ENCODE data around the gene CTF1.
A peak's percentile ranks its signal among the peaks of the same experiment; 100 is the strongest.

CTF1 gene

GRCh38 chr16:30893744-30894539 is 2.5 kb upstream of the CTF1 start, which contains the start of gene BCL7C:
Gene BCL7C (minus strand): TSS chr16:30894077. CDS start chr16:30893944, 133 bp downstream.
- Histone ChIP-seq H3K9me3 (replicated peaks; ENCODE audit: insufficient read depth, low read length) (no peaks in the 10 kb centered on the region), H3K4me2 (ENCODE audit: low read depth, low read length) (peak within 1 kb of the TSS; percentile 100), H3K9me2 (replicated peaks; ENCODE audit: insufficient read depth, low read length) (no peaks in the 10 kb centered on the region), H3K4me1 (ENCODE audit: low read length) (peaks cover 14% of the 10 kb centered on the region), H3K79me2 (ENCODE audit: low read length) (no peaks in the 10 kb centered on the region), H3K27ac (ENCODE audit: low read length) (no peak within 1 kb of the TSS), H3K27me3 (replicated peaks; ENCODE audit: insufficient read depth, low read length) (no peaks in the 10 kb centered on the region), H2AFZ (ENCODE audit: low read length) (peak within 1 kb of the TSS; percentile 92), H4K20me1 (ENCODE audit: insufficient read depth, low read length) (no peaks in the 10 kb centered on the region), H3K4me3 (ENCODE audit: low read length) (peak within 1 kb of the TSS; percentile 91), H3K9ac (ENCODE audit: low read length) (peak within 1 kb of the TSS; percentile 88), H3K36me3 (replicated peaks; ENCODE audit: insufficient read depth, low read length) (no peaks in the 10 kb centered on the region), H3F3A (ENCODE audit: insufficient read depth, low read length) (peaks cover 25% of the 10 kb centered on the region)
- peak; percentile 93 for DNase-seq
- TF ChIP-seq, protein P1, sequence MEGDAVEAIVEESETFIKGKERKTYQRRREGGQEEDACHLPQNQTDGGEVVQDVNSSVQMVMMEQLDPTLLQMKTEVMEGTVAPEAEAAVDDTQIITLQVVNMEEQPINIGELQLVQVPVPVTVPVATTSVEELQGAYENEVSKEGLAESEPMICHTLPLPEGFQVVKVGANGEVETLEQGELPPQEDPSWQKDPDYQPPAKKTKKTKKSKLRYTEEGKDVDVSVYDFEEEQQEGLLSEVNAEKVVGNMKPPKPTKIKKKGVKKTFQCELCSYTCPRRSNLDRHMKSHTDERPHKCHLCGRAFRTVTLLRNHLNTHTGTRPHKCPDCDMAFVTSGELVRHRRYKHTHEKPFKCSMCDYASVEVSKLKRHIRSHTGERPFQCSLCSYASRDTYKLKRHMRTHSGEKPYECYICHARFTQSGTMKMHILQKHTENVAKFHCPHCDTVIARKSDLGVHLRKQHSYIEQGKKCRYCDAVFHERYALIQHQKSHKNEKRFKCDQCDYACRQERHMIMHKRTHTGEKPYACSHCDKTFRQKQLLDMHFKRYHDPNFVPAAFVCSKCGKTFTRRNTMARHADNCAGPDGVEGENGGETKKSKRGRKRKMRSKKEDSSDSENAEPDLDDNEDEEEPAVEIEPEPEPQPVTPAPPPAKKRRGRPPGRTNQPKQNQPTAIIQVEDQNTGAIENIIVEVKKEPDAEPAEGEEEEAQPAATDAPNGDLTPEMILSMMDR (IDR thresholded peaks at IDR 0.05; ENCODE audit: low read length) = peak; percentile 34
- no peak for TF ChIP-seq EZH2phosphoT487 (IDR thresholded peaks at IDR 0.05; ENCODE audit: low read length)

DNA sequence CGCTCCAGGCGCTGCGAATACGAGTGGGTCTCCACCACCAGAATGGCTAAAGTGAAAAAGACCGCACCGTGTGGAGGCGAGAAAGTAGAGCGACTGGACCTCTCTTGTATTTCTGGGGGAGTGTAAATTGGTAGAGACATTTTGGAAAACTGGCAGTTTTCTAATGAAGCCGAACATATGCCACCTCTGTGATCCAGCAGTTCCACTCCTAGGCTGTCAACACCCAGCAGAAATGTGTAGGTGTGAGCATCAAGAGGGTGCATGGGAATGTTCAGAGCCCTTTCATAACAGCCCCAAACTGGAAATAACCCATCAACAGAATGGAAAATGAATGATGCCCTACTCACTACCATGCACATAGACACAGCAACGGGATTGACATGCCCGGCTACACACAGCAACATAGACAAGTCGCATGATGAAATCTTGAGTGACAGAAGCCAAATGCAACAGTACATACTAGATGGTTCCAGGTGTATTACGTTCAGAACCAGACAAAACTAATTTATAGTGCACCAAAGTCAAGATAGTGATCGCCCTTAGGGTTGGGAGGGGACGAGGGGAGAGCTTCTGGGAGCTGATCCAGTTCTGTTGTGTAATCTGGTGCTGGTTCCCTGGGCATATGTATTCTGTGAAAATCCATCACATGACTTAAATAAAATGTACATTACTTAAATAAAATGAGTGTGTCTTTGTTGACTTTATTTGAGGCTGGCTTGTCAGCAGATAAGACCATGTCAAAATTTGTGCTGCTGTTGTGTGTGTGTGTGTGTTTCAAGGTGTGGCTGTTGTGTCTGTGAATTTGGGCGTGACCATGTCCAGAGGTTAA is 1.7 kb upstream of the CTF1 start:
- Histone ChIP-seq H3K4me2 (ENCODE audit: low read depth, low read length) (peak overlapping the region; percentile 71), H3K36me3 (replicated peaks; ENCODE audit: insufficient read depth, low read length) (no peaks in the 10 kb centered on the region), H3K4me1 (ENCODE audit: low read length) (peaks cover 14% of the 10 kb centered on the region), H3K27ac (ENCODE audit: low read length) (no peak overlapping the region), H4K20me1 (ENCODE audit: insufficient read depth, low read length) (no peaks in the 10 kb centered on the region), H3K9me2 (replicated peaks; ENCODE audit: insufficient read depth, low read length) (no peaks in the 10 kb centered on the region), H3K27me3 (replicated peaks; ENCODE audit: insufficient read depth, low read length) (no peaks in the 10 kb centered on the region), H3K9ac (ENCODE audit: low read length) (peak overlapping the region; percentile 44; the same call in 1 of the 2 replicates), H3K9me3 (replicated peaks; ENCODE audit: insufficient read depth, low read length) (no peaks in the 10 kb centered on the region), H2AFZ (ENCODE audit: low read length) (peak overlapping the region; percentile 83), H3K79me2 (ENCODE audit: low read length) (no peaks in the 10 kb centered on the region), H3F3A (ENCODE audit: insufficient read depth, low read length) (peaks cover 25% of the 10 kb centered on the region), H3K4me3 (ENCODE audit: low read length) (peak overlapping the region; percentile 47)
- TF ChIP-seq EZH2phosphoT487 (IDR thresholded peaks at IDR 0.05; ENCODE audit: low read length) = no peak
- TF ChIP-seq, protein P1 (IDR thresholded peaks at IDR 0.05; ENCODE audit: low read length) = no peak
- no peak for TF ChIP-seq EZH2 (optimal IDR thresholded peaks at IDR 0.05; ENCODE audit: low read depth, low read length)
- no peak for DNase-seq

- H3K27ac ChIP-seq (ENCODE audit: low read length) = no peak overlapping the region
- no peaks in the 10 kb centered on the region for H3K27me3 ChIP-seq (replicated peaks; ENCODE audit: insufficient read depth, low read length)
- no peaks in the 10 kb centered on the region for H3K79me2 ChIP-seq (ENCODE audit: low read length)
- H3K36me3 ChIP-seq (replicated peaks; ENCODE audit: insufficient read depth, low read length) = no peaks in the 10 kb centered on the region
- TF ChIP-seq EZH2phosphoT487 (IDR thresholded peaks at IDR 0.05; ENCODE audit: low read length) (no peak), EZH2 (optimal IDR thresholded peaks at IDR 0.05; ENCODE audit: low read depth, low read length) (no peak)
- TF ChIP-seq, protein P1 (IDR thresholded peaks at IDR 0.05; ENCODE audit: low read length) = no peak
- H2AFZ ChIP-seq (ENCODE audit: low read length) = no peak overlapping the region
- H3K4me3 ChIP-seq (ENCODE audit: low read length) = no peak overlapping the region
- H3K9ac ChIP-seq (ENCODE audit: low read length) = no peak overlapping the region
- no peaks in the 10 kb centered on the region for H4K20me1 ChIP-seq (ENCODE audit: insufficient read depth, low read length)
- no peak for DNase-seq
- no peak overlapping the region for H3K4me2 ChIP-seq (ENCODE audit: low read depth, low read length)
- H3F3A ChIP-seq (ENCODE audit: insufficient read depth, low read length) = peaks cover 25% of the 10 kb centered on the region
- peaks cover 14% of the 10 kb centered on the region for H3K4me1 ChIP-seq (ENCODE audit: low read length)
- H3K9me2 ChIP-seq (replicated peaks; ENCODE audit: insufficient read depth, low read length) = no peaks in the 10 kb centered on the region
- no peaks in the 10 kb centered on the region for H3K9me3 ChIP-seq (replicated peaks; ENCODE audit: insufficient read depth, low read length)
Measured at GRCh38 chr16:30895627-30896260, 670 bp upstream of the CTF1 start.
